GM13976 (cell line): ENCODE measurements around the gene PTPN18.

Experiments used
- DNase-seq: peaks from one replicate; pipeline ENCODE4 v3.0.0; 2012; ENCODE audit warnings: low spot score
- CTCF ChIP-seq: IDR thresholded peaks from 2 replicates; pipeline ENCODE4 v1.5.1; 2012; ENCODE audit warnings: borderline replicate concordance, mild to moderate bottlenecking; ENCODE audit not compliant: insufficient read depth; ENCODE audit errors: extremely low read depth, missing control alignments, control extremely low read depth
- in situ Hi-C: fragments of 300-500 bp; cut with MboI; formaldehyde crosslinking; loops from one replicate; pipeline ENCODE4 v1.12.0; 2022; ENCODE audit warnings: low sequenced_read_pairs, mixed read lengths, inconsistent platforms; ENCODE audit not compliant: unreplicated experiment

PTPN18 gene

GRCh38 chr2:130359466-130359865 lies 3.6 kb downstream of the PTPN18 start:
- in situ Hi-C loops, result no loop called here
- no peak for DNase-seq
- TF ChIP-seq CTCF, result no peak

- TF ChIP-seq CTCF, result no peak
Measured at GRCh38 chr2:130363479-130363878, 7.6 kb downstream of the PTPN18 start.

GRCh38 chr2:130365075-130365474 lies 9.2 kb downstream of the PTPN18 start:
- DNase-seq, result no peak
- no peak for TF ChIP-seq CTCF
- in situ Hi-C loops, result no loop called here

More at GRCh38 chr2:130363479-130363878, 7.6 kb downstream of the PTPN18 start:
- no peak for DNase-seq
- in situ Hi-C loops, result no loop called here

GRCh38 chr2:130365963-130366362 lies 10.1 kb downstream of the PTPN18 start:
- in situ Hi-C loops, result no loop called here
- TF ChIP-seq CTCF, result no peak
- DNase-seq, result no peak

GRCh38 chr2:130366720-130367119 lies 10.9 kb downstream of the PTPN18 start:
- in situ Hi-C loops, result no loop called here
- DNase-seq, result no peak
- no peak for TF ChIP-seq CTCF

GRCh38 chr2:130368786-130369185 lies 12.9 kb downstream of the PTPN18 start:
- DNase-seq, result no peak
- in situ Hi-C loops, result no loop called here
- no peak for TF ChIP-seq CTCF
